NOMO-1 treated with dmso at 0.1 percent for 144 hours (cell line): ENCODE measurements around the gene GPR65.
"Not testable (repeated sequence)": the region's sequence is repeated elsewhere in the genome, so short reads cannot be mapped to it uniquely, and the experiment has no call there.

ENCODE experiments used
- DNase-seq: peaks from one replicate; lab custom pipeline; 2025; ENCODE audit not compliant: unreplicated experiment; lab: John Stamatoyannopoulos, UW

The GPR65 gene

GRCh38 chr14:88003425-88003824 is 1.5 kb upstream of the GPR65 start:
- no peak for DNase-seq

GRCh38 chr14:88004506-88005036 is 364 bp upstream of the GPR65 start:
- no peak for DNase-seq

GRCh38 chr14:88005978-88006851 is 1.3 kb downstream of the GPR65 start:
- peak; percentile 78 for DNase-seq

- DNase-seq = no peak
Observed at GRCh38 chr14:88007608-88008007, 2.7 kb downstream of the GPR65 start.

GRCh38 chr14:88008039-88008742 is 3.3 kb downstream of the GPR65 start:
- DNase-seq = no peak

GRCh38 chr14:88009486-88009885 is 4.6 kb downstream of the GPR65 start:
- no peak for DNase-seq

- DNase-seq = no peak
Observed at GRCh38 chr14:88010331-88010730, 5.4 kb downstream of the GPR65 start.

- no peak for DNase-seq
Observed at GRCh38 chr14:88012495-88012894, 7.6 kb downstream of the GPR65 start.

GRCh38 chr14:88013750-88014349 is 8.9 kb downstream of the GPR65 start:
- DNase-seq = peak; percentile 40

- DNase-seq = no peak
Observed at GRCh38 chr14:88016768-88017167, 11.8 kb downstream of the GPR65 start.

GRCh38 chr14:88017535-88017934 is 12.6 kb downstream of the GPR65 start:
- no peak for DNase-seq

GRCh38 chr14:88023658-88024187 is 18.8 kb downstream of the GPR65 start:
- DNase-seq = no peak

- DNase-seq = not testable (repeated sequence)
Observed at GRCh38 chr14:88024252-88025086, 19.5 kb downstream of the GPR65 start.

GRCh38 chr14:88025313-88025712 is 20.4 kb downstream of the GPR65 start:
- DNase-seq = no peak

- no peak for DNase-seq
Observed at GRCh38 chr14:88026890-88027289, 22.0 kb downstream of the GPR65 start.

GRCh38 chr14:88029500-88029899 is 24.6 kb downstream of the GPR65 start:
- no peak for DNase-seq

- peak; percentile 76 for DNase-seq
Observed at GRCh38 chr14:88030079-88030478, 25.1 kb downstream of the GPR65 start.

GRCh38 chr14:88030892-88031291 is 26.0 kb downstream of the GPR65 start:
- DNase-seq = no peak

GRCh38 chr14:88032373-88032772 is 27.4 kb downstream of the GPR65 start:
- no peak for DNase-seq

- no peak for DNase-seq
Observed at GRCh38 chr14:88034076-88034475, 29.1 kb downstream of the GPR65 start.
